GM18511 (cell line): ENCODE data around the gene PHF1.

Experiments used
- ATAC-seq: cut with Tn5 transposase; IDR thresholded peaks from one replicate; pipeline ENCODE4 v1.9.1; 2021; ENCODE audit warnings: mild to moderate bottlenecking, moderate library complexity; ENCODE audit not compliant: unreplicated experiment

The PHF1 gene

DNA sequence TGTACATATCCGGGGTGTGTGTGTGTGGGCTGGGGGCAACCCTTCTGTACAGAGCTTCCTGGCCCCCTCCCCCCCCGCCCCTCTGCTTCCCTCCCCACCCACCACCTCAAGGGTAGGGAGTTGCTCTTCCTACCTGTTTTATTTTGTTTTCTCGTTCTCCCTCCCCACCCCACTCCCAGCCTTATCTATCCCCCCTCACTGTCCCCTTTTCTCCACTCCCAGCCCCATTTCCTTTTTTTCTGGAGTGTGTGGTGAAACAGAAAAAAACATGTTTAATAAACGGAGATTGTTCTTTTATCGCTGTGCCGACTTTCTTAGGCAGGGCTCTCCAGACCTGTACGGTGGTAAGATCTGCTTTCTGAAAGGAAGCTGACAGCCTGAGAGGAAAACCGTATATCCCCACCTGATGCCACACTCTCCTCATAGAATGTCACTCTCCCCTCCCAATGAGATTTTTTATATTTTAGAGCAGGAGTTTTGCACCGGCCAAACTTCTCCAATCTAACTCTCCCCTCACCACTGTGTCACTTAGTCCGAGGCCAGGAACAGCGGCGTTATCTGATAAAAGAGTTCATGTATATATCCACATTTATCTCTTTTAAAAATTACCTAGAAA, 42.7 kb downstream of the PHF1 start:
- ATAC-seq = no peak

DNA sequence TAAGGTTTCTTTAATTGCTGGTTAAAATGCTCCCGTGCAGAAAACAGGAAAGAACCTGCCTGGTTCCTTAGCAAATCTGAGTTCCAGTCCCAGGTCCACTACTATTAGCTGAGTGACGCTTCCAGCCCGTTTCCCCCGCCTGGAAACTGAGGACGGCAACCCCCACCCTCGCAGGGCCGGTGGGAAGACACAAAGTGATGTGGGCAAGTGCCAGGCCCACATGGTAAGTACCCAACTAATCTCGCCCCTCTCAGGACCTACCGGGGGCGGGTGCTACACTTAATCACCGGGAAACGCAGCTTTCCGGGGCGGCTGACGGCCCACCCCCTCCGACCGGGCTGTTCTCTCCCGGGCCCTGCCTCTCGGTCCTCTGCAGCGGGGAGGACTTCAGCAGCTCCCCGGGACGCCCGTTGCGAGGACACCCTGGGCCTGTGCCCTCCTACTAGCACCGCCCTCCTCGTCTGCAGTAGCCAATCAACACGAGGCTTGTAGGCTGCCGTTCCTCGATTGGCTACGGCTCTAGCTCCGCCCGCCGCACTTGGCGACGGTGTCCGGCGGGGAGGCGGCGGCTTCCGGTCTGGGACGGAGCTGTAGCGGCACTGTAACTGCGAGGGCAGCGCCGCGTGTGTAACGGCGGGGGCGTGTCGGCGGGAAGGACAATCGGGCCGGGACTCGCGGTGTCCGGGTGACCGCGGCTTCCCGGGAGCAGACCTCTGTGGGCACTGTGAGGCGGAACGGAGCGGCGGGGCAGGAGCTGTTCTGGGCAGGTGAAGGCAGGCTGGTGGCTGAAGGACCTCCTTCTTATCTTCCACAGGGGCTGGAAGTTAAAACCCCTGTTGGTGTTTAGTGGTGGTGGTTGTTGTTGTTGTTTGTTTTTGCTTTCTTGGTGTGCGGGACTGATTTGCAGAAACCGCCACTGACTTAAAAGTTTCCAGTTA, 43.5 kb downstream of the PHF1 start, which contains the start of gene ZBTB9:
ZBTB9 (plus strand) TSS at position 568 of the 938 bp plus-strand sequence. CDS start 525 bp downstream, outside the sequence.
- ATAC-seq = peak; percentile 99

DNA sequence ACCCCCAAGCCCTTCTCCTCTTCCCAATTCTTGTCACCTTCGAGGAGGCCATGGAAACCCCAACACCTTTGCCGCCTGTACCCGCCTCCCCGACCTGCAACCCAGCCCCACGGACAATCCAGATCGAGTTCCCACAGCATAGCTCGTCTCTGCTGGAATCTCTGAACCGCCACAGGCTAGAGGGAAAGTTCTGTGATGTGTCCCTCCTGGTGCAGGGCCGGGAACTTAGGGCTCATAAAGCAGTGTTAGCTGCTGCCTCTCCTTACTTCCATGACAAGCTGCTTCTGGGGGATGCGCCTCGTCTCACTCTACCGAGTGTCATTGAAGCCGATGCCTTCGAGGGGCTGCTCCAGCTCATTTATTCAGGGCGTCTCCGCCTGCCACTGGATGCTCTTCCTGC, 44.2 kb downstream of the PHF1 start:
- no peak for ATAC-seq

DNA sequence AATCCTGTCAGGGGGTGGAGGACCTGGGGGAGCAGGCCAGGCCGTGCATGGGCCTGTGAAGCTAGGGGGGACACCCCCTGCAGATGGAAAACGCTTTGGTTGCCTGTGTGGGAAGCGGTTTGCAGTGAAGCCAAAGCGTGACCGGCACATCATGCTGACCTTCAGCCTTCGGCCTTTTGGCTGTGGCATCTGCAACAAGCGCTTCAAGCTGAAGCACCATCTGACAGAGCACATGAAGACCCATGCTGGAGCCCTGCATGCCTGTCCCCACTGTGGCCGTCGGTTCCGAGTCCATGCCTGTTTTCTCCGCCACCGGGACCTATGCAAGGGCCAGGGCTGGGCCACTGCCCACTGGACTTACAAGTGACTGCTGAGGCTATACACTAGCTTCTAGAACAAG, 45.3 kb downstream of the PHF1 start:
- no peak for ATAC-seq

DNA sequence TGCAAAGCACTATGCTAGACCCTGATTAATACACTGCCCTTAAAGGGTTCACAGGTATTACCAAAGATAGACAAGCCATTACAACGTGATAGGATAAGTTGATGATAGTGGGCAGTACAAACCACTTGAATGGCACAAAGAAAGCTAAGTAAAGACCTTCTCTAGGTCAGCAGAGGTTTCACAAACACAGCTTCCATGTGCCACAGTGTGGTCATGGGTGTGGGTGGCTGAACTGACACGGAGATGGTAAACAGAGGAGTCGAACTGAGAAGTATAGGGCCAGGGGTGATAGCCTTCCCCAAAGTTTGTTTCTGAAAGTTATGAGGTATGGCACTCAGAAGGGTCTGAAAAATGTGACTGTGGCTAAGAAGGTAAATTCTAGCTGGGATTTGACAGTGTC, 47.9 kb downstream of the PHF1 start:
- no peak for ATAC-seq

DNA sequence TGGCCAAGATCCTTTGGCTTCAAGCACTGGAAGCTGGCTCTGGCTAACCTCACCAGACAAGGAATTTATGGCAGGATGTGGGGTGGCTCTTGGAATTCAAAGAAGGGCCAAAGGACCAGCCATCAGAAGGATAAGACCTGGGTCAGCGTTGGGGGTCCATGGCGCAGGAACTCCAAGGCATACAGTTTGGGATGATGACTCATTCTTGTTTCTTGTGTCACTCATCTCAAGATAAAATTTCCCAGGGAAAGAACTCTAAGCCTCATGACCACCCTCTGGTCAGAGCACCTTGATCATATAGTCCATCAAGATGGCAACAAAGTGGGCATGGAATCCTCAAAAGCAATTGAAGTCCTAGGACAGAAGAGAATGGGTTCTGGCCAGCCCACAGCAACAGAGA, 48.4 kb downstream of the PHF1 start:
- ATAC-seq = no peak
